Middle frontal gyrus (tissue), 1 donor: ENCODE measurements around the gene MGAT3.

Experiments
- DNase-seq: peaks from one replicate; pipeline ENCODE4 v3.0.0-alpha.2; 2015; ENCODE audit warnings: low spot score; ENCODE audit errors: extremely low spot score

The MGAT3 gene

GRCh38 chr22:39471381-39472141 is 14.7 kb downstream of the MGAT3 start:
- no peak for DNase-seq

- DNase-seq = no peak
These were observed 16.1 kb downstream of the MGAT3 start for GRCh38 chr22:39472570-39473556.

- no peak for DNase-seq
These were observed 17.0 kb downstream of the MGAT3 start for GRCh38 chr22:39473851-39474250.

- DNase-seq = no peak
These were observed 17.7 kb downstream of the MGAT3 start for GRCh38 chr22:39474351-39475111.

GRCh38 chr22:39475337-39475736 is 18.5 kb downstream of the MGAT3 start:
- DNase-seq = no peak

GRCh38 chr22:39475902-39476301 is 19.1 kb downstream of the MGAT3 start:
- no peak for DNase-seq

- no peak for DNase-seq
These were observed 19.9 kb downstream of the MGAT3 start for GRCh38 chr22:39476664-39477063.

- DNase-seq = no peak
These were observed 20.7 kb downstream of the MGAT3 start for GRCh38 chr22:39477542-39477941.

- DNase-seq = no peak
These were observed 21.6 kb downstream of the MGAT3 start for GRCh38 chr22:39478441-39478850.

- DNase-seq = no peak
These were observed 22.4 kb downstream of the MGAT3 start for GRCh38 chr22:39479254-39479653.

GRCh38 chr22:39480557-39480956 is 23.7 kb downstream of the MGAT3 start:
- DNase-seq = no peak

- no peak for DNase-seq
These were observed 24.2 kb downstream of the MGAT3 start for GRCh38 chr22:39481054-39481453.

GRCh38 chr22:39481595-39481994 is 24.8 kb downstream of the MGAT3 start:
- DNase-seq = no peak

- no peak for DNase-seq
These were observed 26.0 kb downstream of the MGAT3 start for GRCh38 chr22:39482768-39483167.

GRCh38 chr22:39486951-39487825 is 30.4 kb downstream of the MGAT3 start:
- no peak for DNase-seq

GRCh38 chr22:39487826-39488520 is 31.2 kb downstream of the MGAT3 start:
- no peak for DNase-seq

- no peak for DNase-seq
These were observed 31.8 kb downstream of the MGAT3 start for GRCh38 chr22:39488563-39489083.

GRCh38 chr22:39489094-39490068 is 32.6 kb downstream of the MGAT3 start:
- no peak for DNase-seq
